ENCODE data around the gene DPP4.

The DPP4 gene

DNA sequence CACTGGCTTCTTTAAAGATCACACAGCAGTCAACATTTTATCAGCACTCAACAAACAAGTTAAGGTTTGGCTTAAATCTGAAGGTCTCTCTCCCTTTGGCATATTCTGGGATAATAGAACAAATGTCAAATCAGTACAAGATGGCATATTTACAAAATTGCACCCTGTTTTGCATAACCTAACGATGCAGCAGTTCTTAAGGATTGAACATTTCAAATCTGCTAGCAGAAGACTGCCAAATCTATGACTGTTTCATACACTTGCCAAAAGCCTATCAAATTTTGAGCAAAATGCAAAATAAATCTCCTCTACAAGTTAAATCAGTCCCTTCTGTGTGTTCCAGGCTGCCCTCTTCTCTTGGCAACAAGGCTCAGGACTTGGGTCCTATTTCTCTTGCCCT lies 73.6 kb downstream of the DPP4 start:
- no peaks in the 10 kb centered on the region for H3K9me3 ChIP-seq (ENCODE audit: severe bottlenecking)
- H3K4me1 ChIP-seq (ENCODE audit: insufficient read depth, poor library complexity, severe bottlenecking) = no peaks in the 10 kb centered on the region
- H3K4me3 ChIP-seq (ENCODE audit: severe bottlenecking) = no peak overlapping the region
- DNase-seq (ENCODE audit: low spot score) = no peak
- ATAC-seq (ENCODE audit: low read depth) = no peak
- no peaks in the 10 kb centered on the region for H3K27me3 ChIP-seq (ENCODE audit: insufficient read depth, poor library complexity, severe bottlenecking)
- TF ChIP-seq, protein P1, sequence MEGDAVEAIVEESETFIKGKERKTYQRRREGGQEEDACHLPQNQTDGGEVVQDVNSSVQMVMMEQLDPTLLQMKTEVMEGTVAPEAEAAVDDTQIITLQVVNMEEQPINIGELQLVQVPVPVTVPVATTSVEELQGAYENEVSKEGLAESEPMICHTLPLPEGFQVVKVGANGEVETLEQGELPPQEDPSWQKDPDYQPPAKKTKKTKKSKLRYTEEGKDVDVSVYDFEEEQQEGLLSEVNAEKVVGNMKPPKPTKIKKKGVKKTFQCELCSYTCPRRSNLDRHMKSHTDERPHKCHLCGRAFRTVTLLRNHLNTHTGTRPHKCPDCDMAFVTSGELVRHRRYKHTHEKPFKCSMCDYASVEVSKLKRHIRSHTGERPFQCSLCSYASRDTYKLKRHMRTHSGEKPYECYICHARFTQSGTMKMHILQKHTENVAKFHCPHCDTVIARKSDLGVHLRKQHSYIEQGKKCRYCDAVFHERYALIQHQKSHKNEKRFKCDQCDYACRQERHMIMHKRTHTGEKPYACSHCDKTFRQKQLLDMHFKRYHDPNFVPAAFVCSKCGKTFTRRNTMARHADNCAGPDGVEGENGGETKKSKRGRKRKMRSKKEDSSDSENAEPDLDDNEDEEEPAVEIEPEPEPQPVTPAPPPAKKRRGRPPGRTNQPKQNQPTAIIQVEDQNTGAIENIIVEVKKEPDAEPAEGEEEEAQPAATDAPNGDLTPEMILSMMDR (IDR thresholded peaks at IDR 0.05; ENCODE audit: poor library complexity, severe bottlenecking) = no peak
- no peak overlapping the region for H3K27ac ChIP-seq (ENCODE audit: poor library complexity, severe bottlenecking)
- H3K36me3 ChIP-seq (ENCODE audit: low read depth) = no peaks in the 10 kb centered on the region

DNA sequence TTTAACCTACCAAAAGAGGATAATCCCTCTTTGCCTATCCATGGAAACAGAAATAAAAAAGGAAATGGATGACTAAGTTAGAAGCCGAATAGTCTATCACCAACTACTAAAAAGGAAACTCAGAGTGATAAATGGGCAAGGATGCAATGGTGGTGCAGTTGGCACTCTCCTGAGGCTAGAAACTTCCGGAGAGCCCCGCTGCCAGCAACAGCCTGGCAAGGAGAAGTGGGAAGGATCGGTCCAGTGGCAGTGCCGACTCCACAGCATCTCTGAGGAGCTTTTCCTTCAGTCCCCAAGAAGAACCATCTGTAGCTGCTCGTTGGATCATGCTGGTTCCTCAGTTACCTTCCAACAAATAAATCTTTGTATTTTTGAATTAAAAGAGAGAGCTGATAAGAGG lies 74.7 kb downstream of the DPP4 start:
- TF ChIP-seq, protein P1 (IDR thresholded peaks at IDR 0.05; ENCODE audit: poor library complexity, severe bottlenecking) = no peak
- ATAC-seq (ENCODE audit: low read depth) (no peak), DNase-seq (ENCODE audit: low spot score) (no peak)
- H3K9me3 ChIP-seq (ENCODE audit: severe bottlenecking) = no peaks in the 10 kb centered on the region
- H3K27ac ChIP-seq (ENCODE audit: poor library complexity, severe bottlenecking) = no peak overlapping the region
- no peaks in the 10 kb centered on the region for H3K4me1 ChIP-seq (ENCODE audit: insufficient read depth, poor library complexity, severe bottlenecking)
- H3K4me3 ChIP-seq (ENCODE audit: severe bottlenecking) = no peak overlapping the region
- H3K36me3 ChIP-seq (ENCODE audit: low read depth) = no peaks in the 10 kb centered on the region
- no peaks in the 10 kb centered on the region for H3K27me3 ChIP-seq (ENCODE audit: insufficient read depth, poor library complexity, severe bottlenecking)

DNA sequence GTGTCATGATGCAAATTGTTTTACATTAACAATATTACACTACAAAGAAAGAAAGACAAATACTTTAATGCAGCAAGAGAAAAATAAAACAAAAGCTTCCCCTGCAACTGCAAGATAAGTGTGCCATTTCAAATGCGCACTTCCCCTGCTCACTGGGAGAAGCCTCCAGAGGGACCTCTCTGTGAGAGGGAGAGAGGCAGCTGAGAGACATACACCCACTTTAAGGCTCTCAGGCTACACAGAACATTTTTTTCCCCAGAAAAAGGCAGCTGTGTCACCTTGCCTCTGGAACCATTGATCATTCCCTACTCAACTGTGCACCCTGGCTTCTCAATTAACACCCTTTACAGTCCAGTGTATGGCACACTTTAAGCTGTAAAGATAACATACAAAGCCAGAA lies 75.2 kb downstream of the DPP4 start:
- no peak for DNase-seq (ENCODE audit: low spot score)
- Histone ChIP-seq H3K27me3 (ENCODE audit: insufficient read depth, poor library complexity, severe bottlenecking) (no peaks in the 10 kb centered on the region), H3K4me3 (ENCODE audit: severe bottlenecking) (no peak overlapping the region), H3K4me1 (ENCODE audit: insufficient read depth, poor library complexity, severe bottlenecking) (no peaks in the 10 kb centered on the region), H3K36me3 (ENCODE audit: low read depth) (no peaks in the 10 kb centered on the region), H3K27ac (ENCODE audit: poor library complexity, severe bottlenecking) (no peak overlapping the region), H3K9me3 (ENCODE audit: severe bottlenecking) (no peaks in the 10 kb centered on the region)
- ATAC-seq (ENCODE audit: low read depth) = no peak
- TF ChIP-seq, protein P1 (IDR thresholded peaks at IDR 0.05; ENCODE audit: poor library complexity, severe bottlenecking) = no peak

DNA sequence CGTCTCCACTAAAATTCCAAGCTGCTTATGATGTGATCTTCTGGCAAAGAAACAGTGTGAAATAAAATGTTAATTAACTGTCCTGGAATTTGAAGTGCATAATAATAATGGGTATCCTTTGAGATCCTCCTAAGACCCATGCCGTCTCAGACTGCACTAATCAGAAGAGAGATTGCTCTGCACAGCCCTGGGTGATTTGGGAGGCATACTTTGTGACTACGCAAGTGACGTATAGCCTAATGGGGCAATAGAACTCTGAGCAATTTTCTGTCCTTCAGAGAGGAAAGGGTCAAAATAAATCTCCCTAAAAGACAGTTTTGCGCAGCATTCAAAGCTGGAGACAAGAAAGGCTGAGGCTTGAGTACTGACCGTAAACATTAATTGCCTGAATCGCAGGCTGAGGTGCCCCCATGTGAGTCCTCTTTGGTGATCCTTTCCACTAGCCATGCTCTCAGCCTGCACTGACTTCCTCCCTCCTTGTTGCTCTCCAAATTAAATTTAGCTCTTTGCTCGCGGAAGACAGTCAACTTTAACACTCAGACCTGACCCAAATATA lies 76.0 kb downstream of the DPP4 start:
- no peak for ATAC-seq (ENCODE audit: low read depth)
- Histone ChIP-seq H3K4me1 (ENCODE audit: insufficient read depth, poor library complexity, severe bottlenecking) (no peaks in the 10 kb centered on the region), H3K9me3 (ENCODE audit: severe bottlenecking) (no peaks in the 10 kb centered on the region), H3K27me3 (ENCODE audit: insufficient read depth, poor library complexity, severe bottlenecking) (no peaks in the 10 kb centered on the region), H3K36me3 (ENCODE audit: low read depth) (no peaks in the 10 kb centered on the region), H3K27ac (ENCODE audit: poor library complexity, severe bottlenecking) (no peak overlapping the region), H3K4me3 (ENCODE audit: severe bottlenecking) (no peak overlapping the region)
- TF ChIP-seq, protein P1 (IDR thresholded peaks at IDR 0.05; ENCODE audit: poor library complexity, severe bottlenecking) = no peak
- DNase-seq (ENCODE audit: low spot score) = no peak

DNA sequence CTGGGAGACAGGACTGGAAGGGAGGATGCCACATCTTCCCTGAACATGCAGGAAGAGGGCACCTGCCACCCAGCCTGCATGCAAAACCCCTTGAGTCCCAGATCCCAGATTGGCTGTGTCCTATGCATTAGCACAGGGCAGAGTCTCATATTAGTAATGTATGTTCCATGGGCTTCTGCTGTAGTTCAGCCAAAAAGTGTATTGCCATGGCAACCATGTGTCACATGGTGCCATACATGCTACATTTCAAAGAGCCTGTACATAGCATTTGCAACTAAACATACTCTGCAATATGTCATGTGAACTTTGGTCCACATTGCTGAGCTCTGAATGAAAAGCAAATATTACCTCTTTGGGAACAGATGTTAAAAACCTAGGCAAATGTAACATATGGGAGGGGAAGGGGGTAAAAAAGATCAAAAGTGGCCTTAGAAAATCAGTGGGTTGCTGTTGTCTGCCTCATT lies 78.4 kb downstream of the DPP4 start:
- H3K27ac ChIP-seq (ENCODE audit: poor library complexity, severe bottlenecking) = no peak overlapping the region
- TF ChIP-seq, protein P1 (IDR thresholded peaks at IDR 0.05; ENCODE audit: poor library complexity, severe bottlenecking) = no peak
- no peaks in the 10 kb centered on the region for H3K36me3 ChIP-seq (ENCODE audit: low read depth)
- no peaks in the 10 kb centered on the region for H3K27me3 ChIP-seq (ENCODE audit: insufficient read depth, poor library complexity, severe bottlenecking)
- H3K4me3 ChIP-seq (ENCODE audit: severe bottlenecking) = no peak overlapping the region
- H3K9me3 ChIP-seq (ENCODE audit: severe bottlenecking) = no peaks in the 10 kb centered on the region
- H3K4me1 ChIP-seq (ENCODE audit: insufficient read depth, poor library complexity, severe bottlenecking) = peaks cover 5% of the 10 kb centered on the region
- DNase-seq (ENCODE audit: low spot score) = no peak
- no peak for ATAC-seq (ENCODE audit: low read depth)

Data from RWPE2 (cell line).